Lower leg skin (tissue), 3 donors: ENCODE data around the gene ZNF662.

ENCODE experiments used
- CTCF ChIP-seq, 3 donors: fragments of 450-650 bp; IDR thresholded peaks; one replicate each; pipeline ENCODE4 v1.5.1; 2016; ENCODE audit warnings: antibody characterized with exemption in 3 of 3, mild to moderate bottlenecking in 3 of 3, moderate library complexity in 2 of 3
- POLR2A ChIP-seq, 2 donors: fragments of 450-650 bp; IDR thresholded peaks; one replicate each; pipeline ENCODE4 v1.6.1; 2016 to 2017; ENCODE audit warnings: antibody characterized with exemption in 2 of 2, mild to moderate bottlenecking in 1 of 2, moderate library complexity in 1 of 2

- no peak for TF ChIP-seq CTCF (IDR thresholded peaks at IDR 0.05)
- no peak for TF ChIP-seq POLR2A (IDR thresholded peaks at IDR 0.05)
These were observed 37.1 kb upstream of the ZNF662 start for GRCh38 chr3:42868841-42869240.
